ENCODE data around the gene SPSB1.

Gene SPSB1

DNA sequence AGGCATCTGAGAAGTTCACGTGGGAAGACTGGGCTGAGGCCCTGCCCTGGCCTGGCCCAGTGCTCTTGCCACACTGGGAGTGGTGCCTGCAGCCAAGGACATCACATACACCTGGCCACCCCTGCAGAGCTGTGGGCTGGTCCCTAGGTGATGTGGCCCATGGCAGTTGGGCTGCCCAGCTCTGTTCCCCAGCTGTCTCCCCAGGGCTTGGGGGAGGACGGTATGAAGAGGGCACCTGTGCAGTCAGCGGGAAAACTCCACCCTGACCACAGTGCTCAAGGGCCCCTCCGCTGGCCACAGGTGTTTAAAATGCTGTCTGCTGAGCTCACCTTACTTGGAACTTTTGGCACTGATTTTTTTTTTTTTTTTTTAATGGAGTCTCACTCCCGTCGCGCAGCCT is 126.2 kb downstream of the SPSB1 start:
- no peak for ATAC-seq (ENCODE audit: low read depth)
- no peaks in the 10 kb centered on the region for H3K9me3 ChIP-seq (ENCODE audit: severe bottlenecking)
- H3K4me1 ChIP-seq (ENCODE audit: insufficient read depth, poor library complexity, severe bottlenecking), result no peaks in the 10 kb centered on the region
- TF ChIP-seq, protein P1, sequence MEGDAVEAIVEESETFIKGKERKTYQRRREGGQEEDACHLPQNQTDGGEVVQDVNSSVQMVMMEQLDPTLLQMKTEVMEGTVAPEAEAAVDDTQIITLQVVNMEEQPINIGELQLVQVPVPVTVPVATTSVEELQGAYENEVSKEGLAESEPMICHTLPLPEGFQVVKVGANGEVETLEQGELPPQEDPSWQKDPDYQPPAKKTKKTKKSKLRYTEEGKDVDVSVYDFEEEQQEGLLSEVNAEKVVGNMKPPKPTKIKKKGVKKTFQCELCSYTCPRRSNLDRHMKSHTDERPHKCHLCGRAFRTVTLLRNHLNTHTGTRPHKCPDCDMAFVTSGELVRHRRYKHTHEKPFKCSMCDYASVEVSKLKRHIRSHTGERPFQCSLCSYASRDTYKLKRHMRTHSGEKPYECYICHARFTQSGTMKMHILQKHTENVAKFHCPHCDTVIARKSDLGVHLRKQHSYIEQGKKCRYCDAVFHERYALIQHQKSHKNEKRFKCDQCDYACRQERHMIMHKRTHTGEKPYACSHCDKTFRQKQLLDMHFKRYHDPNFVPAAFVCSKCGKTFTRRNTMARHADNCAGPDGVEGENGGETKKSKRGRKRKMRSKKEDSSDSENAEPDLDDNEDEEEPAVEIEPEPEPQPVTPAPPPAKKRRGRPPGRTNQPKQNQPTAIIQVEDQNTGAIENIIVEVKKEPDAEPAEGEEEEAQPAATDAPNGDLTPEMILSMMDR (IDR thresholded peaks at IDR 0.05; ENCODE audit: poor library complexity, severe bottlenecking), result no peak
- DNase-seq (ENCODE audit: low spot score), result no peak
- H3K27ac ChIP-seq (ENCODE audit: poor library complexity, severe bottlenecking), result no peak overlapping the region
- no peak overlapping the region for H3K4me3 ChIP-seq (ENCODE audit: severe bottlenecking)
- no peaks in the 10 kb centered on the region for H3K36me3 ChIP-seq (ENCODE audit: low read depth)
- H3K27me3 ChIP-seq (ENCODE audit: insufficient read depth, poor library complexity, severe bottlenecking), result no peaks in the 10 kb centered on the region
